Uterus (tissue), 4 donors: ENCODE measurements around the gene SLC38A10. TPM values are rescaled to one million over a fixed set of nuclear protein-coding genes. Genes with fewer than 3 reads are reported as not detected.

Experiments used
- DNase-seq, 2 donors: peaks; one replicate each; pipeline ENCODE4 v3.0.0-alpha.2; 2019 to 2020
- H3K27ac ChIP-seq, 2 donors: fragments of 200-600 bp; sonication (generic); 1 replicate in 1 of 2; 2 replicates in 1 of 2; pipeline ENCODE4 v1.5.1; 2016 to 2018
- H3K27me3 ChIP-seq, 2 donors: fragments of 200-600 bp; sonication (generic); one replicate each; pipeline ENCODE4 v1.5.1; 2018 to 2019; ENCODE audit warnings: control low read depth in 1 of 2
- H3K36me3 ChIP-seq, 2 donors: fragments of 200-600 bp; sonication (generic); one replicate each; pipeline ENCODE4 v1.5.1; 2019; ENCODE audit warnings: control low read depth in 1 of 2
- H3K4me1 ChIP-seq, 2 donors: fragments of 200-600 bp; sonication (generic); one replicate each; pipeline ENCODE4 v1.5.1; 2018 to 2019; ENCODE audit warnings: control low read depth in 1 of 2
- H3K4me3 ChIP-seq, 2 donors: fragments of 200-600 bp; sonication (generic); 1 replicate in 1 of 2; 2 replicates in 1 of 2; pipeline ENCODE4 v1.5.1; 2018 to 2019; ENCODE audit warnings: mild to moderate bottlenecking in 1 of 2
- H3K9me3 ChIP-seq, 2 donors: fragments of 200-600 bp; sonication (generic); one replicate each; pipeline ENCODE4 v1.5.1; 2019; ENCODE audit warnings: control low read depth in 1 of 2
- CTCF ChIP-seq, 4 experiments: fragments of 200-600 bp in 2 of 4; fragments of 450-650 bp in 2 of 4; sonication (generic) in 2 of 4; IDR thresholded peaks; one replicate each; pipeline ENCODE4 v1.5.1; 2016 to 2019; ENCODE audit warnings: antibody characterized with exemption in 4 of 4, mild to moderate bottlenecking in 2 of 4, moderate library complexity in 1 of 4
- POLR2A ChIP-seq, 2 donors: fragments of 450-650 bp; IDR thresholded peaks; one replicate each; pipeline ENCODE4 v1.6.1; 2016; ENCODE audit warnings: antibody characterized with exemption in 2 of 2, mild to moderate bottlenecking in 1 of 2, moderate library complexity in 1 of 2
- intact Hi-C: fragments of 100-400 bp; cut with DNase I; formaldehyde crosslinking; loops from one replicate; pipeline ENCODE4 v1.15.1; 2023; ENCODE audit warnings: low total_unique reads
- total RNA-seq, 4 donors: library from RNA; depleted of rRNA in 3 of 4; stranded (reverse); fragments of >200 nt in 3 of 4; gene quantifications; one replicate each; pipeline versions ENCODE4 v1.1.0 to v1.2.4, GENCODE V29; 2014 to 2023
- donor health status: DM: yes; HTN: yes; CAD: no.

Gene SLC38A10
- total RNA-seq, 4 donors from 2014 or later, result 50.7 to 55.4 (median 53.3) TPM

- TF ChIP-seq POLR2A (IDR thresholded peaks at IDR 0.05) (no peak), CTCF (IDR thresholded peaks at IDR 0.05) (no peak)
- intact Hi-C loops, result no loop called here
Measured at GRCh38 chr17:81288715-81289114, 6.4 kb downstream of the SLC38A10 start.

GRCh38 chr17:81287741-81288430 lies 7.2 kb downstream of the SLC38A10 start:
- Histone ChIP-seq H3K9me3 (no peaks in the 10 kb centered on the region), H3K27me3 (no peaks in the 10 kb centered on the region), H3K4me3 (no peak overlapping the region), H3K36me3 (no peaks in the 10 kb centered on the region), H3K4me1 (no peaks in the 10 kb centered on the region), H3K27ac (no peak overlapping the region)
- DNase-seq, result no peak
- no peak for TF ChIP-seq CTCF (IDR thresholded peaks at IDR 0.05)
- TF ChIP-seq POLR2A (IDR thresholded peaks at IDR 0.05), result no peak
- intact Hi-C loops, result no loop called here

More at GRCh38 chr17:81288715-81289114, 6.4 kb downstream of the SLC38A10 start:
- no peak overlapping the region for H3K27ac ChIP-seq
- no peak for DNase-seq
- no peak overlapping the region for H3K4me3 ChIP-seq
- no peaks in the 10 kb centered on the region for H3K4me1 ChIP-seq
- H3K27me3 ChIP-seq, result no peaks in the 10 kb centered on the region
- no peaks in the 10 kb centered on the region for H3K36me3 ChIP-seq
- no peaks in the 10 kb centered on the region for H3K9me3 ChIP-seq

- H3K27me3 ChIP-seq, result no peaks in the 10 kb centered on the region
- no peak for DNase-seq
- H3K4me3 ChIP-seq, result no peak overlapping the region
- TF ChIP-seq CTCF (IDR thresholded peaks at IDR 0.05) (no peak), POLR2A (IDR thresholded peaks at IDR 0.05) (no peak)
- no peak overlapping the region for H3K27ac ChIP-seq
- no peaks in the 10 kb centered on the region for H3K36me3 ChIP-seq
- intact Hi-C loops, result no loop called here
- no peaks in the 10 kb centered on the region for H3K4me1 ChIP-seq
- H3K9me3 ChIP-seq, result no peaks in the 10 kb centered on the region
Measured at GRCh38 chr17:81287152-81287551, 8.0 kb downstream of the SLC38A10 start.

GRCh38 chr17:81286491-81287145 lies 8.5 kb downstream of the SLC38A10 start:
- Histone ChIP-seq H3K36me3 (no peaks in the 10 kb centered on the region), H3K27ac (peak overlapping the region; percentile 59 to 68), H3K4me1 (no peaks in the 10 kb centered on the region), H3K27me3 (no peaks in the 10 kb centered on the region), H3K9me3 (no peaks in the 10 kb centered on the region), H3K4me3 (no peak overlapping the region)
- TF ChIP-seq POLR2A (IDR thresholded peaks at IDR 0.05) (no peak), CTCF (IDR thresholded peaks at IDR 0.05) (no peak)
- no peak for DNase-seq
- intact Hi-C loops, result no loop called here

- H3K27ac ChIP-seq, result peak overlapping the region; percentile 59 to 68
- no peak overlapping the region for H3K4me3 ChIP-seq
- H3K4me1 ChIP-seq, result no peaks in the 10 kb centered on the region
- no peaks in the 10 kb centered on the region for H3K36me3 ChIP-seq
- no peak for DNase-seq
- intact Hi-C loops, result no loop called here
- H3K9me3 ChIP-seq, result no peaks in the 10 kb centered on the region
- H3K27me3 ChIP-seq, result no peaks in the 10 kb centered on the region
- TF ChIP-seq CTCF (IDR thresholded peaks at IDR 0.05), result no peak
- TF ChIP-seq POLR2A (IDR thresholded peaks at IDR 0.05), result no peak
Measured at GRCh38 chr17:81285894-81286293, 9.2 kb downstream of the SLC38A10 start.
